Erythroblast (primary cell): ENCODE measurements around the gene SCAF4.

Experiments used
- GATA1 ChIP-seq: IDR thresholded peaks from 2 replicates; pipeline ENCODE4 v1.6.1; 2011; ENCODE audit warnings: low read depth, mild to moderate bottlenecking, control low read depth, low read length, moderate library complexity
- POLR2A ChIP-seq: IDR thresholded peaks from 2 replicates; pipeline ENCODE4 v1.6.1; 2011; ENCODE audit warnings: mild to moderate bottlenecking, low read length

GRCh38 chr21:31731857-31732596 is at the start of gene SCAF4:
- TF ChIP-seq GATA1 (no peak), POLR2A (peak; percentile 88)
